ENCODE results near the gene DERL2.

GRCh38 chr17:5429191-5429887 is 56.6 kb downstream of the DERL2 start:
- TF ChIP-seq CTCF (IDR thresholded peaks at IDR 0.05) (no peak), POLR2A (IDR thresholded peaks at IDR 0.05) (no peak)

Data from breast epithelium (tissue), 3 donors.